TTC549 (cell line): Measurements from ENCODE around the gene HOXA11.

Source experiments
- FAIRE-seq: peaks from 2 replicates; lab custom pipeline; 2012; peaks lifted over from hg19 to GRCh38; lab: Jason Lieb, UNC

The HOXA11 gene

DNA sequence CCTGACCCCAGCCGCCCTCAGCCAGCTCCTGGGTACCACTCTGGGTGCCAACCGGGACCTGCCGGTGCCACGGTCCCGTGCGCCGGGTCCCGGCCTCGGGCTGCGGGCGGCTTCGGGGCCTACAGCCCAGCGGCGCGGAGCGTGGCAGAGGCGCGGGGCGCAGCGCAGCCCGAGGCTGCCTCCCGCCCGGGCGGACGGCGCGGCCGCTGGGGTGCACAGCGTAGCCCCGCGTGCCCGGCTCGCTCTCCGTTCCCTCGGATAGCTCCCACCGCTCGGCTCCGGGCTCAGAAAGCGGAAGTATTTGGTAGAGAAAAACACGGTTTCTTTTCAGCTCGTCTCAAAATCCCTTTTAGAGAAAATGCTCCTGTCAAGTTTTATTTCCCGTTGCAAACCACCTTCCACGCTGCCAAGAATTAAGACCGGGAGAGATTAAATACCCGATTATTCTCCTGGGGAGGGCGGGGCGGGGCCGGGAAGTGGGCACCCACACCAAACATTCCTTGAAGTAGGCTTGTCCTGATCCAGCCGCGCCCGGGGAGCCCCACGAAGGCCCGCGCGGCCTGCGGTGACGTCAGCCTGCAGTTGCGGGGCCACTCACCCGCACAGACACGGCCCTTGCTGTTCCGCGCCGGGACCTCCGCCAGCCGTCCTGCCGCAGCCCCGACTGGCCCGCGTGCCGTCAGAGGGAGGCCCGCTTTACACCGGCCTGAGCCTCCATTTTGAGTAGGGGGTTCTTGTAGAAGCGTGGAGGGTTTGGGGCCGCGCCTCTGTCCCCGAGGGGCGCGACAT is 7.7 kb upstream of the HOXA11 start:
- FAIRE-seq = no peak

DNA sequence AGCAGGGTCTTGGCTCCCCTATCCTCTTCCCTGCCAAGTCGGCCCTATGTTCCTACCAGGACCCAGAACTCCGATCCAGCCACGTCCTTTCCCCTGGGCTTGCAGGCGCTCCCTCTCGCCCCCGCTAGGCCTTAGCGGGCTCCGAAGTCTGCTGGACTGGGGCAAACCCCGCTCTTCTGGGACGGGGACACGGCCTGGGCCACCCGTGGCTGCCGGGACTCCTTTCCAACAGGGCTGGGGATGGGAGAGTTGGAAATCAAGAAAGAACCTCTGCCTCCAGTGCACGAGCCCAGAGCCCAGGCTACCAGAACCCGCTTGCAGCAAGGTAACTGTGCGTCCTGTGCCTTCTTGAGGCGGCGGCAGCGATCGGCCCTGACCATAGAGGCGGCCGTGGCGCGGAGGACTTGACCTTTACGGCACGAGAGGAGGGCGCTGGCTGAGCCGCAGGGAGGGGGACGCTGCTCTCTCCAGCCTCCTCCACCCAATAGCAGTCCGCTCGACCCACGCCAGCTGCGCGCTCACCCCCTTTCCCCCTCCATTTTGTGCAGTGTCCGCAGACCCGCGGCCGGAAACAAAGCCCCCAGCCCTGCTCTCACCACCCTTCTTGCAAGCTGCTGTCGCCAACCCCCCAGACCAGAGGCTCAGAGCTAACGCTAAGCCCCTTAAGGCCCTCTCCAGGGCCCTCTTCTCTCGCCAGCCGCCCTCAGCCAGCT is 7.0 kb upstream of the HOXA11 start:
- no peak for FAIRE-seq

DNA sequence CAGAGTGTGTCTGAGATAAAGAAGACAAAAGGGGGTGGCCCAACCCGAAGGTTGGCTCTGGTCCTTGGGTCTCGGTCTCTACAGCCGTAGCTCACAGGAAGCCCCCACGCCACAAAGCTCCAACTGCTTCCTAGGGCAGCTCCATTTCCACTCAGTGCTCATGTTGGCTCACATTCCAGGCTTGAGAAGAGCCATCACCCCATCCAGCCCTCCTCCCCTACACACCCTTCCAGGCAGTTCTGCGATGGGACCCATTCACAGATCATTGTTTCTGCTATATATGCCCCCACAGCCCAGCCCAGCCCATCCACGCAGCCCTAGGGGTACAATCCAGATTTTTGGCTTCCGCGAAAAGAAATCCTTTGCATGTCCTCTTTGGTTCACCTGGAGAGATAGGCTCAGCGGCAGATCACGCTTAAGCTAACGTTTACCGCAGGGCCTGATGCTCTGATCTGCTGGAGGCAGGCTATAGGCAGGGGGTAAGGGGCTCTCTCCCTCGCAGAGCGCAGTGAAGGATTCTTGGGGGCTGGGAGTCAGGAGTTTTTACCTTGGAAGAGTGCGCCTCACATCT is 6.2 kb upstream of the HOXA11 start:
- no peak for FAIRE-seq

DNA sequence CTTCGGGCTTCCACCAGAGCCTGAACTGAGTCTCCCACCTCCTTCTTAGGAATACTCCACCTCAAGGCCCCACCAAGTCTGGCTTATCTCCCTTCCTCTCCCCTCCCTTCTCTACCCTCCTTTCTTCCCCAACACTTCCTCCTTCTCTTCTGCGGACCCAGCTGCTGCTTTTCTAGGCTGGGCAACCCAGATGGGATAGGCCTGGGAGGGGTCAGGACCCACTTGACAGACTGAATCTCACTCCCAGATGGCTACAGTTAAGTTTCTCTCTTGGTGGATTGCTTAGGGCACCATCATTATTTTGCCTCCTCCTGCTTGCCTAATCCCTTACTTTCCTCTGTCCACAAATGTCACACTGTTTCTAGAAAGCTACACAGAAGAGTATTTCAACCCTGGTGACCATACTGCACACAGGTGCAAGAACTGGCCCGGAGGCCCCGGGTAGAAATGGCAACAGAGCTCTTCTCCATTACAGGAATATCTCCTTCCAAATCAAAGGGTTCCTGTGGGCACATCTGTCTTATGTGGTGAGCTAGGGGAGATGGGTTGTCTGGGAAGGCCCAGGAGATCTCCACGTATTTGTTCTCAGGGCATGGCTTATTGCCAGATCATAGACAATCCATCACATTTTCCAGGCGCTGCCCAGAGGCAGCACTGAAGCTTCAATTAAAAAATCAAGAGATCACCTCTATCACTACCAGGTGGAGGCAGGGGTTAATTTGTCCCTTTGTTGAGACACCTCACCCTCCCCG is 5.1 kb upstream of the HOXA11 start:
- FAIRE-seq = no peak

DNA sequence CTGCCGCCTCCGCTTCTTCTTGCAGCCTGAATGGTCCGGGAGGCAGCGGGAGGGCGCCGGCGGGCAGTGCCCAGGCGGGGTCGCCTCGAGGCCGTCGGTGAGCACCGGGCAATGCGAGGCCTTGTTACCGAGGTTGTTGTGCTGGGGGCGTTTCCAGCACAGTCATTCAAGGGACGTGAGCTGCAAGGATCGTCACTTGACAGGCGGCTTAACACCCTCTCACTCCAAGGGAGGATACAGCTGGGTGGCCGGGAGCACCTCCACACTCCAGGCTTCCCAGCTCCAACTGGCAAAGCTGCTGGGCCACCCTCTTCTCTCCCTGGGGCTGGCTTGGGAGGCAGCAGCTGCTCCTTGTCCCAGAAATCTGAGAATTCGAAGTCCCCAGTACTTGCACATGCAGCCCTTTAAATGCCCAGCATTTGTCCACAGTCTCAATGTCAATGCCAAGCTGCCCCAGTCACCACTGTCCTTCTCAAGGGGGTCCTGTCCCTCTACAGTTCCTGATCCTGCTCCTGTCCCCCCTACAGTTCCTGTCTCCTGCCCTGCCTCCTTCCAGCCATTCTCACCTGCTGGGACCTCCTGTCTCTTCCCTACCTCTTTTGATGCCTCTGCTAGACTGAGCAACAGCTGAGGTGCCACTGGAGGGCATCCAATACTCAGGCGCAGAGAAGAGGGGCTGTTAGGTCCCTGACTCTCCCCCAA is 4.4 kb upstream of the HOXA11 start:
- no peak for FAIRE-seq

DNA sequence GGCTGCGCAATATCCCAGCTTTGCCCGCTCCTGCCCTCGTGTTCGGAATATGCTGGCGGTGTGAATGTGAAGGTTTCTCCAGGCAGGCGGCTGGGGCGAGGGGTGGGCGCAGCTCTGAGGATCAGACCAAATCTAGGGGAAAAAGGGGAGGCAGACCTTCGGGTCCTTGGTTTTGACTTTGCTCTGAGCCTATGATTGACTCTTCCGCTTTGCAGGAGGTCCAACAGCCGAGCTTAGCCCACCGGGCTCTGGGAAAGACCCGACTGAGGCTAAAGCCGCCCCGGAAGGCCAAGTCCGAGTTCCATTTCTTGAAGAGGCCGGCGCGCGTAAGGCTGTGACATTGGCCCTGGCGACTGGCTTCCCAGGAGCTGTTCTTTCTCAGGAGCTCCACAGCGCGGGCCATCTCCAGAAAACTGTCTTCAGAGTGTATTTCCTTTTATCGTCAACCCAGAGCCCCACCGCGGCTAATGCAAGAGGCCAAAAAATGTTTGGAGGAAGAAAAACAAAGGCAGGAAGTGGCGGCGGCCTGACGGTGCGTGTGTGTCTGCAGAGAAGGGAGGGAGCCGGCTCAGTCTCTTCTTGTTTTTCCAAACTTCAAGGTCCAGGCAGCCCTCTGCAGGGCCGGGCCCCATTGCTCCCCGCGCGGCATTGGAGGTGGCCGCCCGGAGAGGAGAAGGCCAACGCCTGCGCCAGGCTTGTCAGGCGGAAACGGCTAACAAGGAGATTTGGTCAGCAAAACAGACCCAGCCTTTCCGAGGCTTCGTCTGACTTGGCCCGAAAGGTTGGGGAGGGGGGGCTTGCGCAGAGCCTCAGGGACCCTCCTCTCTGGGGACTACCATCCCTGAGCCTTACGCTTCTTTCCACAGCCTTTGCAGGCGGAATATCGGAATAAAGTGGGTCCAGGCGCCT is 3.6 kb upstream of the HOXA11 start:
- no peak for FAIRE-seq

DNA sequence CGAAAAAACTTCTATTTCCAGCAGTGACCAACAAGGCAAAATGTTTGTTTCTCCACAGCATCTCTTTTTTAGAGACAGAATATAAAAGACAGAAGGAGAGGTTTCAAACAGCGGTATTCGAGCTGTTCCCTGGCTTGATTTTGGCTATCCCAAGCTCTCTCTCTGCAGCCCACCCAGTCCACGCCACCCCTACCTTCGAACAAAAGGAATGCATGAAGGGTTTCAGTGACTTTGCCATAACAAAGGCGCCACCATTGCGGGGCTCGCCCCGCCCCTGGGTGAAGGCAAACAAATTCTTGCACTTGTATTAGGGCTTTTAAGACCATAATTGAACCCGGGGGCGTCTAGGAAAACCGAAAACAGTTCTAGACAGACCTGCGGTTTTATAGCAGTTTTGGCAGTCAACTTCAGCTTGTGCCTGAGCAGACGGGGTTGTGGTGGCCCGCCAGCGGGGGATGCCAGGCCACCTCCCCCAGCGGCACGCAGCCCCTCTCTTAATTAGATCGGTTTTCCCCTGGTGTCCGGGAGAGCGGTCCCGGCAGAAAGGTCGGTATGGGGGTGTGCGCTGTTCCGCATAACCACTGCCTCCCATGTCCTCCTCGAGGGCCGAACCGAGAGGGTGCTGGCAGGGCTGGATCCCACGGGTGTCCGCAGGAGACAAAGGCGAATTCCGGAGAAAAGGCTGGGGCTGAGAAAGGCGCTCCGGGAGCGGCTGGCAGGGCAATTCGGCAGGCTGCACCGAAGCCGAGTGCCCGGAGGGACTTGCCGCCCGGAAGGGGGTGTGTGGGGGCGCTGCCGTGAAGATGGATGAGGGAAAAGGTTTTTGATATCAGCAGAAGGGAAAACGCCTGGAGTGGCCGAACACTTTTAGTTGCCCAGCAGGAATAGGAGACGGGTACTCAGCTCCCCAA is 2.7 kb upstream of the HOXA11 start:
- no peak for FAIRE-seq

DNA sequence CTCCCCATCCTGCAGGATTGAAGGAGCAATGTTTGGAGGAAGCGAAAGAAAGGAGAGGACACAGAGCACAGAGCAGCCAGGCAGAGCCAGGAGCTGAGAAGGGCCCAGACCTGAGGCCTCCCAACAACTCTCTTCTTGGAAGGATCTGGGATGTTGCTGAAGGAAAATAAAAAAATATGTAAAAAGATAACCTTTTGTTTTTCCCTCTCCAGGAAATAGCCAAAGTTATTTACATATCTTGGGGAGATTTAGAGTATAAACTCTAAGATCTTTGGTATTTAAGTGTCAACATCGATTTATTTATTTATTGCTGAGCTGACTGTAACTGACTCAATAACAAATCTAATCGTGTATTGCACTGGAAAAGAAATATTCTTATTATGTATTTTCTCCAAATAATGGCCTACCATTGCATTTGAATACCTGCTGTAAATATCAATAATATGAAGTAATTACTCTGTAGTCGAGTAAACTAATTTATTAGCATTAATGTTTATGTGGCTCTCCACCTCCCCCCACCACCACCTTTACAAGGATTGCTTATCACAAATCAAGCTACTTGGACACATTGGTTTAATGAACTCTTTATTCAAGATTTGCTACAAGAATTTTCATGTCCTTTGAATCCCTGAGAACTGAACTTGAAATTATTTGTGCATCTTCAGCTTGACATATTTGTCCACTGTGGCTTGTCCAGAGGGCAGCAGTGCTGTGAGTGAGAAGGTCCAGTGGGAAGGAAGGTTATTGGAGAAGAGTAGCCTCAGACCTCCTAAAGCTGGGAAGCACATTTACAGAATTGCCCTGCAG is 1.8 kb upstream of the HOXA11 start:
- FAIRE-seq = no peak

DNA sequence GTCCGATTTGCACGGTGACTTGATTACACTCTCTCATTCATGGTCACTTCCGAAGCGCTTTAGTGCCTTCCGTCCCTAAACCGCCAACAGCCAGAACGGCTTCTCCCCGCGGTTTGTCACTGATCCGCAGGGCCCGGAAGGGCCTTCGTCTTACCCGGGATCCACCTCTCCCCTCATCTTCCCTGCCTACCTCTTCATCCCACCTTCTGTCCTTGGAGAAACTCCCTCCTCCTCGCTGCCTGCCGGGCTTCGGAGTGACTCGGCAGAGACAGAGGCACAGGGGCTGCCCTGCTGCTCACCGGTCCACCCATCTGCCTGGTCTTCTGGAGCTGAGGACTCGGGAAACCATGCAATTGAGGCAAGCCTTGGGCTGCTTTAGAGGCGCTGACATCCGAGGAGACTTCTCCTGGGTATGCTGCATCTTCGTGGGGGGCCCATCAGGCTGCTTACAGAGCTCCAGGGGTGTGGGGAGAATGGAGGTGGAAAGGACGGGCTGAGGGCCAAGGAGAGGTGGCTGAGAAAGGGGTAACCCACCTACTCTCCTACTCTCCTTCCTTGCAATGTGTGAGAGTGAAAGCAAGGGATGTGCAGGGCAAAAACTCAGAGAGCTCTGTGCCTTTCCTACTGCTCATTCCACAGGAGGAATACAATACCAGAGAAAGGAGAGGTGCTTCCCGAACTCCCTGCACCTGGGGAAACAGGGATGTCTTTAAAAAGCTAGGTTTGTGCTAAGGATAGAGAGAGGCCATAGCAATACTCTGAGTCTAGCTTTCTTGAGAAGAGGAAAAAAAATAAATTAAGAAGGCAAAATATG is 1.0 kb upstream of the HOXA11 start:
- no peak for FAIRE-seq

DNA sequence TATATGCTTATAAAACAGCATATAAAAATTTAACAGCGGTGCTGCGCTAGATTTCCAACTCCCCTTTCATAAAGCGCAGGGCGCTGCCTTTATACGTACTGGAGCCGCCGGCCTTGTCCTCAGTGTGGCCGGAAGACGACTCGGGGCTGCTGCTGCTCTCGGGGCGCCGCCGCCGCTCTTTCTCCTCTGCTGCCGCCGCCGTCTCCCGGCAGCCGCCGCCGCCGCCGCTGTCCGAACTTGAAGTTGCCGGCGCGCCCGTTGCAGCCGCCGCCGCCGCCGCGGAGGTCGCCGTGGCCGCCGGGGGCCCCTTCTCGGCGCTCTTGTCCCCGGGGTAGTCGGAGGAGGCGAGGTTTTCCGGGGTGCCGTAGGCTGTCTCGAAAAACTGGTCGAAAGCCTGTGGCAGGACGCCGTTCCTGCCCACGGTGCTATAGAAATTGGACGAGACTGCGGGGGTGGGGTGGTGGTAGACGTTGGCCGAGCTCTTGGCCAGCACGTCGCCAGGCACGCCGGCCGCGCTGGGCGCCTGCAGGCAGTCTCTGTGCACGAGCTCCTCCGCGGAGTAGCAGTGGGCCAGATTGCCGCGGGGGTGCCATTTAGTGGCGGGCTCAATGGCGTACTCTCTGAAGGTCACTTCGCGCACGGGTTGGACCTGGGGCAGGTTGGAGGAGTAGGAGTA is 557 bp downstream of the HOXA11 start:
- FAIRE-seq = no peak

DNA sequence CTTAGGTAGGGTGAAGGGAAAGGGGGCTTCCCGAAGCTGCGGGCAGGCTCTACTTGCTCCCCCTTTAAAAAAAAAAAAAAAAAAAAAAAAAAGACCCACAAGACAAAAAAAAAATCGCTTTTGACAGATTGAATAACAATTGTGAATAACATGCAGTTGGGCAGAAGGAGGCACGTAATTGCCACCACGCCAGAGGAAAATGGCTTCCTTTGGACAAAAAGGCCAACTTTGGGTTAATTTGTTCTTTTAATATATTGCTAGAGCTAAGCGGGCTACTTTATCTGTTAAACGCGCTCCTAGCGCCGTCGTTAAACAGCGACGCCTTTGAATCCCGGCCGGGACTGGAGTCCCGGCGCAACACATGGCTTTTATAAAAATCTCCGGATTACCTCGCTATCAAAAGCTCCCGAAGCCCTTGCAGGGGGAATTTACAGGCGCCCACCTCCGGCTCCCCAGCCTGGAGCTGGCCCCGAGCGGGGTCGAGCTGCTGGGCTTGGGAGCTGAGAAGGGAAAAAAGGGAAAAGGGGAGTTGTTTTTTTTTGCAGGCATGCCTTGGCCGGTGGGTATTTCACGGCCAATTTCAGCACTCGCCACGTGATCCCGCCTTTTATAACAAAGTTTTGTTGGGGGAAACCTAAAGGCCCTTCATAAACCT is 1.2 kb downstream of the HOXA11 start:
- no peak for FAIRE-seq

DNA sequence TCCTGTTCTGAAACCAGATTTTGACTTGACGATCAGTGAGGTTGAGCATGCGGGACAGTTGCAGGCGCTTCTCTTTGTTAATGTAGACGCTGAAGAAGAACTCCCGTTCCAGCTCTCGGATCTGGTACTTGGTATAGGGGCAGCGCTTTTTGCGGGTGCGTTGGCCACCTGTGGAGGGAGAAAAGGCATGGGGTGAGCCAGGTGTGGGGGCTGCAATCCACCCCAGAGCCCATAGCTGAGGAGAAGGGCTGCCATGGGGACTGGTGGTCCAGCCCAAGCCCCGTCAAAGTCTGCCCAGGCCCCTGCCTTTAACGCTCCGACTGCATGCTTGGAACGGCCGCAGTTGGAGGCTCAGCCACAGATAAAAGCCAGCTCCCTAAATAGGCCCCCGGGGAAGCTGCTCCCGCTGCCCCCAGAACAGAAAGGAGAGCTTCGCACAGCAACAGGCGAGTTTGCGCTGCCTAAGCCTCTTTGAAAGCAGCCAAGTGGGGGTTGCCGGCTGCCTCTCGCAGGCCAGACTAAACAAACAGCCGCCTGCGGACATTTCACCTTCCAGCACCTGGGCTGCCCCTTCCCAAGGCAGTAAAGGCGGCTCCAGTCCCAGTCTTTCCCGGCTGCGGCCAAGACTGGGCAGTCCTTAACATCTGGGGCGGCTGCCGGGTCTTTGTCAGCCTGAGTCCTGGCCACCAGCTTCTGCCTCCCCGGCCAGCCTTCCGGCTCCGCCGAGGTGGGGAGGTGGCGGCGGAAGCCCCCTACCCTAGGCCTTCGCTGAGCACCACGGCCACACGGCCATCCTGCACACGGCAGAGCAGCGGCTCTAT is 2.0 kb downstream of the HOXA11 start:
- FAIRE-seq = no peak

DNA sequence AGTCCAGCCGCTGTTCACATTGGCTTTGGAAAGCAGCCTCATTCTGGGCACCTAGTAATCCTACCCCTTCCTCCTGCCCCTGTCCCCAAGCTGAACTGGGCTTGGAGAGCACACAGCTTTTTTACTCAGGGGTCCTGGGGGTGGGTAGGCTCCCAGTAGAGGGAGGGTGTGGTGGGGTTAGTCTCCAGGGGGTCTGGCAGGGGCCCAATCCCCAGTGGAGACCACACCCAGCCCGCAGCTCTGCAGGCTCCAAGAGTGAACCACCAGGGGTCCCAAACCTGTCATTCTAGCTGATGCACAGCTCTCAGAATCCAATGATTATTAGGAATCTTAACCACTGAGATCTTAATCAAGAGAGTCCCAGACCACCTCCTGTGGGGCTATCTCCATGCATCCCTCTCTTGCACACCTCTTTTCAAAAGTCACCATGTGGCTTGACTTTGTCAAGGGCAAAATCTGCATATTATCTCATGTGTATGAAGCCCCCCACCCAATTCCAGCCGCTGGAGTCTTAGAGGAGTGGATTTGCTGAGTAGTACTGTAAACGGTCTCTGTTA is 2.7 kb downstream of the HOXA11 start:
- FAIRE-seq = no peak

DNA sequence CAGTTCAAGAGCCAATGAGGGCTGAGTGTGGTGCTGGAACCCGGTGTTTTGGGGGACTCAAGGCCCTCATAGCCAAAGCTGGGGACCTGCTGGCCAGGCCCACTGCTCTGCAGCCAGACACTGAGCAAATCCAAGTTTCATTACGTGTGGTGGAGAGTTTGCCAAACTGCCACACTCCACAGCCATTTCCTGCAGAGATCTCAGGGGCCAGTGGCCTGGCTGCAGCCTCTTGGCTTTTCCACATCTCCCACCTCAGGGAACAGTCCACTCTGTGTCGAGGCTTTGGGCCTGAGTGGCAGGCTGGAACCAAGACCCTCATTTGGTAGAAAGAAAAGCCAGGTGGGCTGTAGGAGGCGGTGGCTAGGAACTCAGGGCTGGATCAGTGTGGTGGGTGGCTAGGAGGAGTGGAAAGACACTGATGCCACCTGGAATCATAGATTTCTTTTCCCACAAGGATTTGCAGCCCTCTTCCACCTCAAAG is 3.2 kb downstream of the HOXA11 start:
- FAIRE-seq = no peak
